ENCODE results near the gene GPR75. TPM values are rescaled to one million over a fixed set of nuclear protein-coding genes. Genes with fewer than 3 reads are reported as not detected.

The GPR75 gene
- 1.5 TPM for total RNA-seq

GRCh38 chr2:53859206-53860181 is at the start of gene GPR75:
GPR75 (minus strand) TSS chr2:53859967; CDS start chr2:53854756, 5,211 bp downstream.
- ATAC-seq: peak; percentile 52

- no peak for ATAC-seq
Measured at GRCh38 chr2:53907582-53907981, 47.8 kb upstream of the GPR75 start.

- ATAC-seq: no peak
Measured at GRCh38 chr2:53905396-53905795, 45.6 kb upstream of the GPR75 start.

- ATAC-seq: no peak
Measured at GRCh38 chr2:53903011-53903410, 43.2 kb upstream of the GPR75 start.

GRCh38 chr2:53901192-53901591 is 41.4 kb upstream of the GPR75 start:
- no peak for ATAC-seq

- ATAC-seq: peak; percentile 96
Measured at GRCh38 chr2:53896864-53897263, 37.1 kb upstream of the GPR75 start.

- ATAC-seq: peak; percentile 88
Measured at GRCh38 chr2:53886406-53887280, 26.9 kb upstream of the GPR75 start.

- ATAC-seq: no peak
Measured at GRCh38 chr2:53884883-53885282, 25.1 kb upstream of the GPR75 start.

- no peak for ATAC-seq
Measured at GRCh38 chr2:53881986-53882385, 22.2 kb upstream of the GPR75 start.

GRCh38 chr2:53881360-53881759 is 21.6 kb upstream of the GPR75 start:
- no peak for ATAC-seq

GRCh38 chr2:53880756-53881155 is 21.0 kb upstream of the GPR75 start:
- ATAC-seq: no peak

- no peak for ATAC-seq
Measured at GRCh38 chr2:53877556-53877955, 17.8 kb upstream of the GPR75 start.

- no peak for ATAC-seq
Measured at GRCh38 chr2:53877112-53877511, 17.3 kb upstream of the GPR75 start.

GRCh38 chr2:53874401-53874950 is 14.7 kb upstream of the GPR75 start:
- ATAC-seq: no peak

GRCh38 chr2:53867773-53868172 is 8.0 kb upstream of the GPR75 start:
- no peak for ATAC-seq

GRCh38 chr2:53867169-53867568 is 7.4 kb upstream of the GPR75 start:
- no peak for ATAC-seq

GRCh38 chr2:53865962-53866361 is 6.2 kb upstream of the GPR75 start:
- ATAC-seq: no peak

- ATAC-seq: peak; percentile 29
Measured at GRCh38 chr2:53865264-53865663, 5.5 kb upstream of the GPR75 start.

- ATAC-seq: no peak
Measured at GRCh38 chr2:53863538-53864227, 3.9 kb upstream of the GPR75 start.

GRCh38 chr2:53861824-53862223 is 2.1 kb upstream of the GPR75 start:
- ATAC-seq: no peak

GRCh38 chr2:53856272-53856671 is 3.5 kb downstream of the GPR75 start:
- no peak for ATAC-seq

- ATAC-seq: no peak
Measured at GRCh38 chr2:53854678-53855077, 5.1 kb downstream of the GPR75 start.
